ENCODE measurements around the gene UBAC2.

DNA sequence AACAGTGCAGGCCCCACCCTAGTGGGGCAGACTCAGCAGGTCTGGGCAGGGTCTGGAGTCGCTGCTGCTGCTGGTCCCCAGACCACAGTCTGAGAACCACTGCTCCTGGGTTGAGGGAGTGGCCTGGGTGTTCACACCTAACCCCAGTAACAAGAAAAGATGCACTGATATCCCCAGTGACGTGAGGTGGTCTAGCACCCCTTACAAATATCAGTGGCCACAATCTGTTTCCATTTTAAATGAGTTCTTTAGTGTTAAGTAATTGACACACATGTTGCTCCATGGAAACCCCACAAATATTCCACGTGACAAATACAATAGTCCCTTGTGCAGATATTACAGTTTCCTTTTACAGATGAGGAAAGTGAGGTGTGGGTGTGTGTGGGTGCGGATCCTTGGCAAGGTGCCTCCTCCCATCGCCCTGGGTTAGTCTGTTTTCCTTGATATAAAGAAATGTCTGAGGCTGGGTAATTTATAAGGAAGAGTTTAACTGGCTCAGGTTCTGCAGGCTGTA is 202.9 kb downstream of the UBAC2 start:
- TF ChIP-seq CTCF (IDR thresholded peaks at IDR 0.05) (no peak), POLR2A (IDR thresholded peaks at IDR 0.05) (no peak)

Data from uterus (tissue), 2 donors.